ENCODE data around the gene ICOS.

ICOS gene

GRCh38 chr2:204005940-204006721 is 69.6 kb downstream of the ICOS start:
- DNase-seq (ENCODE audit: low read depth) = no peak
- TF ChIP-seq CTCF (conservative IDR thresholded peaks at IDR 0.05; ENCODE audit: low read depth, low read length) = no peak
- H3K4me3 ChIP-seq (ENCODE audit: low read length) = no peak overlapping the region

- no peak overlapping the region for H3K4me3 ChIP-seq (ENCODE audit: low read length)
- TF ChIP-seq CTCF (conservative IDR thresholded peaks at IDR 0.05; ENCODE audit: low read depth, low read length) = no peak
- no peak for DNase-seq (ENCODE audit: low read depth)
These were observed 71.8 kb downstream of the ICOS start for GRCh38 chr2:204008352-204008751.

- no peak for DNase-seq (ENCODE audit: low read depth)
- H3K4me3 ChIP-seq (ENCODE audit: low read length) = no peak overlapping the region
- no peak for TF ChIP-seq CTCF (conservative IDR thresholded peaks at IDR 0.05; ENCODE audit: low read depth, low read length)
These were observed 74.3 kb downstream of the ICOS start for GRCh38 chr2:204010628-204011560.
